ENCODE data around the gene CLDN7.

DNA sequence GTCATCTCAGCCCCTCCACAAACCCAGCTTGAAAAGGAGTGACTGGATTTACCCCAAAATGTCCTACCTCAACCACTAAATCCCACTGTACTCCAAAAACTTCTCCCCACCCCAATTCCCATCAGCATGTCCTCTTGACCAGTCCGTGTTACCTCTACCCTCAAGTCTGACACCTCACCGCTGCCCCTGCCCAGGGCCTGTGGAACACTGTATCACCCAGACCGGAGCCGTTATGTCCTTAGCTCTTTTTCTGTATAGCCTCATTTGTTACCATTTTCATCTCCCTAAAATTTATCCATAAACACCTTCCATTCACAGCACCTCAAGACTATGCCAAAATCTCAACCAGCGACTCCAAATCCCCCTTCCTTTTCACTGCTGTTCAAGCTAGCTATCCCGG lies 25.5 kb downstream of the CLDN7 start:
- no peak for TF ChIP-seq RAD21 (IDR thresholded peaks at IDR 0.05; ENCODE audit: low read depth)
- no peak for TF ChIP-seq POLR2A (IDR thresholded peaks at IDR 0.05; ENCODE audit: borderline replicate concordance, extremely low read depth, insufficient read depth, insufficient read length)
- TF ChIP-seq, protein P1, sequence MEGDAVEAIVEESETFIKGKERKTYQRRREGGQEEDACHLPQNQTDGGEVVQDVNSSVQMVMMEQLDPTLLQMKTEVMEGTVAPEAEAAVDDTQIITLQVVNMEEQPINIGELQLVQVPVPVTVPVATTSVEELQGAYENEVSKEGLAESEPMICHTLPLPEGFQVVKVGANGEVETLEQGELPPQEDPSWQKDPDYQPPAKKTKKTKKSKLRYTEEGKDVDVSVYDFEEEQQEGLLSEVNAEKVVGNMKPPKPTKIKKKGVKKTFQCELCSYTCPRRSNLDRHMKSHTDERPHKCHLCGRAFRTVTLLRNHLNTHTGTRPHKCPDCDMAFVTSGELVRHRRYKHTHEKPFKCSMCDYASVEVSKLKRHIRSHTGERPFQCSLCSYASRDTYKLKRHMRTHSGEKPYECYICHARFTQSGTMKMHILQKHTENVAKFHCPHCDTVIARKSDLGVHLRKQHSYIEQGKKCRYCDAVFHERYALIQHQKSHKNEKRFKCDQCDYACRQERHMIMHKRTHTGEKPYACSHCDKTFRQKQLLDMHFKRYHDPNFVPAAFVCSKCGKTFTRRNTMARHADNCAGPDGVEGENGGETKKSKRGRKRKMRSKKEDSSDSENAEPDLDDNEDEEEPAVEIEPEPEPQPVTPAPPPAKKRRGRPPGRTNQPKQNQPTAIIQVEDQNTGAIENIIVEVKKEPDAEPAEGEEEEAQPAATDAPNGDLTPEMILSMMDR (IDR thresholded peaks at IDR 0.05 in 2 of 3, conservative IDR thresholded peaks at IDR 0.05 in 1 of 3; ENCODE audit: borderline replicate concordance in 1 of 3, insufficient read depth in 1 of 3, low read depth in 2 of 3, low read length in 2 of 3) = no peak
- no peak for TF ChIP-seq REST (IDR thresholded peaks at IDR 0.05; ENCODE audit: low read depth)
- no peak for TF ChIP-seq EZH2 (IDR thresholded peaks at IDR 0.05)
- TF ChIP-seq MAX (IDR thresholded peaks at IDR 0.05) = no peak
- TF ChIP-seq SRF (IDR thresholded peaks at IDR 0.05; ENCODE audit: low read depth) = no peak
- TF ChIP-seq ELF1 (IDR thresholded peaks at IDR 0.05; ENCODE audit: borderline replicate concordance, low read depth) = no peak
- no peak for TF ChIP-seq ATF3 (IDR thresholded peaks at IDR 0.05)

Data from HCT116 (cell line).